K562 (cell line): Measurements from ENCODE around the gene LCE1A. TPM values are rescaled to one million over a fixed set of nuclear protein-coding genes. Genes with fewer than 3 reads are reported as not detected.

Experiments used
- ATAC-seq: fragments of 200-7000 bp; cut with Tn5 transposase; 3 replicates; pipeline ENCODE4 v1.9.1; 2020; ENCODE audit warnings: moderate library complexity
- BruUV-seq: library from RNA; stranded (reverse); fragments of 400-500 nt; replicated peaks from 2 replicates; lab custom pipeline; 2021; lab: Mats Ljungman, UMichigan
- CTCF ChIA-PET: fragments of 300-600 bp; formaldehyde crosslinking; extraction: SDS; loops from one replicate; lab custom pipeline; 2021; ENCODE audit warnings: low intra/inter-chr PET ratio; lab: Yijun Ruan, JAX
- POLR2A ChIA-PET: fragments of 300-600, 350-650 bp; sonication (Branson Sonifier 250); formaldehyde crosslinking; extraction: SDS; loops from one replicate; lab custom pipeline; 2021; ENCODE audit warnings: antibody characterized with exemption, inconsistent platforms; lab: Yijun Ruan, JAX
- DNase-seq, 4 experiments: peaks; one replicate each; pipeline versions ENCODE4 v3.0.0 to v3.0.0-alpha.2; 2011 to 2018; ENCODE audit warnings: low spot score in 3 of 4, mixed read lengths in 3 of 4; ENCODE audit errors: extremely low read depth in 1 of 4
- FAIRE-seq: peaks from 2 replicates; lab custom pipeline; 2011; peaks lifted over from hg19 to GRCh38; lab: Jason Lieb, UNC
- H2AFZ ChIP-seq: 2 replicates; pipeline ENCODE4 v1.6.0; 2011; ENCODE audit warnings: low read depth, low read length, control low read depth, inconsistent platforms
- H3K27ac ChIP-seq: fragments of 200-600 bp; 3 replicates; pipeline ENCODE4 v1.8.0; 2011; ENCODE audit warnings: low read depth, mild to moderate bottlenecking, control low read depth, inconsistent platforms, low read length, moderate library complexity, mixed read lengths; ENCODE audit errors: extremely low read depth
- H3K27me3 ChIP-seq, 2 experiments: fragments of 300-600 bp in 1 of 2; 2 replicates in 1 of 2; 3 replicates in 1 of 2; pipeline versions ENCODE4 v1.6.0 to v1.8.0; 2011; ENCODE audit warnings: inconsistent platforms in 2 of 2, low read length in 2 of 2, mild to moderate bottlenecking in 1 of 2, mixed read lengths in 1 of 2, moderate library complexity in 1 of 2; ENCODE audit not compliant: control insufficient read depth in 2 of 2, insufficient read depth in 2 of 2
- H3K36me3 ChIP-seq: fragments of 300-600 bp; 3 replicates; pipeline ENCODE4 v1.8.0; 2011; ENCODE audit warnings: mild to moderate bottlenecking, low read length, inconsistent platforms; ENCODE audit not compliant: control insufficient read depth, insufficient read depth
- H3K4me1 ChIP-seq, 2 experiments: fragments of 200-600 bp in 1 of 2; replicated peaks in 1 of 2; 2 replicates in 1 of 2; 3 replicates in 1 of 2; pipeline versions ENCODE4 v1.5.1 to v1.8.0; 2011; ENCODE audit warnings: inconsistent platforms in 2 of 2, low read length in 2 of 2, mild to moderate bottlenecking in 1 of 2, mixed read lengths in 1 of 2, moderate library complexity in 1 of 2; ENCODE audit not compliant: control insufficient read depth in 2 of 2, insufficient read depth in 2 of 2
- H3K4me2 ChIP-seq: 2 replicates; pipeline ENCODE4 v1.6.1; 2011; ENCODE audit warnings: low read length, control low read depth, inconsistent platforms, mixed read lengths; ENCODE audit not compliant: insufficient read depth
- H3K4me3 ChIP-seq: fragments of 200-600 bp; sonication (generic), shearing (Covaris generic); 2 replicates; pipeline ENCODE4 v1.5.1; 2016; ENCODE audit warnings: control low read depth, inconsistent platforms
- H3K79me2 ChIP-seq: fragments of 200-600 bp; 3 replicates; pipeline ENCODE4 v1.8.0; 2011; ENCODE audit warnings: low read length, inconsistent platforms; ENCODE audit not compliant: control insufficient read depth, insufficient read depth
- H3K9ac ChIP-seq, 2 experiments: 2 replicates each; pipeline versions ENCODE4 v1.6.0 to v1.6.1; 2011; ENCODE audit warnings: low read depth in 2 of 2, low read length in 2 of 2, control low read depth in 1 of 2, inconsistent platforms in 1 of 2, mild to moderate bottlenecking in 1 of 2, mixed read lengths in 1 of 2; ENCODE audit not compliant: insufficient read depth in 1 of 2
- H3K9me1 ChIP-seq: one replicate; pipeline ENCODE4 v1.6.0; 2011; ENCODE audit warnings: inconsistent platforms, mild to moderate bottlenecking, low read length, moderate library complexity; ENCODE audit not compliant: control insufficient read depth, insufficient read depth
- H3K9me3 ChIP-seq: replicated peaks from 2 replicates; pipeline ENCODE4 v1.5.1; 2011; ENCODE audit warnings: low read depth, low read length, inconsistent platforms; ENCODE audit not compliant: control insufficient read depth, insufficient read depth
- H4K20me1 ChIP-seq: replicated peaks from 2 replicates; pipeline ENCODE4 v1.6.1; 2011; ENCODE audit warnings: low read length, inconsistent platforms, mixed read lengths; ENCODE audit not compliant: control insufficient read depth, insufficient read depth
- BRD9 ChIP-seq: fragments of 450-650 bp; IDR thresholded peaks from 2 replicates; pipeline ENCODE4 v1.6.1; 2018; ENCODE audit warnings: low read depth; ENCODE audit not compliant: partially characterized antibody
- FOXP1 ChIP-seq: sonication (generic); formaldehyde crosslinking; IDR thresholded peaks from 2 replicates; pipeline ENCODE4 v1.8.0; 2022; ENCODE audit warnings: mild to moderate bottlenecking, missing genetic modification reagents
- MECOM ChIP-seq: fragments of 250-450 bp; sonication (Bioruptor Pico); IDR thresholded peaks from 2 replicates; pipeline ENCODE4 v1.8.0; 2022; ENCODE audit warnings: inconsistent platforms
- MTA1 ChIP-seq: fragments of 450-650 bp; IDR thresholded peaks from 2 replicates; pipeline ENCODE4 v1.6.1; 2017; ENCODE audit warnings: borderline replicate concordance
- NFE2L1 ChIP-seq: fragments of 450-650 bp; IDR thresholded peaks from 2 replicates; pipeline ENCODE4 v1.6.1; 2016; ENCODE audit warnings: missing genetic modification characterization, low read depth, mild to moderate bottlenecking, missing compliant biosample characterization, moderate library complexity, borderline replicate concordance
- PHF21A ChIP-seq: fragments of 450-650 bp; IDR thresholded peaks from 2 replicates; pipeline ENCODE4 v1.6.1; 2017; ENCODE audit warnings: low read depth, borderline replicate concordance
- ZBTB7A ChIP-seq: IDR thresholded peaks from 2 replicates; pipeline ENCODE4 v1.6.1; 2011; ENCODE audit warnings: low read depth, mild to moderate bottlenecking, low read length, moderate library complexity, borderline replicate concordance; ENCODE audit not compliant: control insufficient read depth
- ZNF217 ChIP-seq: sonication (generic); formaldehyde crosslinking; IDR thresholded peaks from 2 replicates; pipeline ENCODE4 v1.8.0; 2022; ENCODE audit warnings: mild to moderate bottlenecking, missing genetic modification reagents
- WGBS: fragments of 100-300 bp; shearing (Covaris generic); methylation state at CpG from one replicate; pipeline ENCODE4 v1.1.6; 2016; ENCODE audit warnings: low coverage, mixed read lengths; ENCODE audit not compliant: insufficient coverage; ENCODE audit errors: missing lambda C conversion rate; 5-methylcytosine and 5-hydroxymethylcytosine counted together
- in situ Hi-C: fragments of 300-500 bp; cut with MboI; formaldehyde crosslinking; loops from 4 replicates; pipeline ENCODE4 v1.15.0; 2018; ENCODE audit warnings: inconsistent platforms, mixed read lengths
- intact Hi-C: fragments of 100-400 bp; cut with micrococcal nuclease; formaldehyde crosslinking; loops from 2 replicates; pipeline ENCODE4 v1.14.2; 2022
- polyA plus RNA-seq, 8 experiments: library from polyadenylated mRNA; depleted of rRNA in 4 of 8; stranded (reverse) in 5 of 8; unstranded in 3 of 8; fragments of >200 nt; fragmentation: Nextera tagmentation in 2 of 8; fragmentation: Illumina TruSeq in 1 of 8; extraction: Ambion mirVana in 2 of 8; extraction: Trizol in 1 of 8; gene quantifications; 2 replicates each; pipeline versions ENCODE4 v1.2.1 to v1.2.3, GENCODE V29; 2011 to 2014; ENCODE audit warnings: inconsistent platforms in 1 of 8, missing spikeins in 1 of 8
- total RNA-seq, 7 experiments: library from RNA; depleted of rRNA in 6 of 7; stranded (reverse); fragments of >200 nt in 6 of 7; fragmentation: Illumina TruSeq in 2 of 7; extraction: Trizol in 2 of 7; gene quantifications; 2 replicates each; pipeline versions ENCODE4 v1.2.1 to v1.2.3, GENCODE V29; 2011 to 2021; ENCODE audit warnings: low replicate concordance in 1 of 7
- TF ChIP-seq, protein P1 (sequence below): fragments of 450-650 bp; IDR thresholded peaks from 2 replicates; pipeline ENCODE4 v1.6.1; 2016; ENCODE audit warnings: low read depth
- TF ChIP-seq, protein P2 (sequence below): fragments of 450-650 bp; IDR thresholded peaks from 2 replicates; pipeline ENCODE4 v1.6.1; 2016; ENCODE audit warnings: low read depth, mild to moderate bottlenecking, moderate library complexity

Gene LCE1A
- total and polyA plus RNA-seq, 9 of the 15 experiments (the other 6 are each of a cell fraction or from before 2014, with no cell fraction given), result not detected

- TF ChIP-seq, protein P1, sequence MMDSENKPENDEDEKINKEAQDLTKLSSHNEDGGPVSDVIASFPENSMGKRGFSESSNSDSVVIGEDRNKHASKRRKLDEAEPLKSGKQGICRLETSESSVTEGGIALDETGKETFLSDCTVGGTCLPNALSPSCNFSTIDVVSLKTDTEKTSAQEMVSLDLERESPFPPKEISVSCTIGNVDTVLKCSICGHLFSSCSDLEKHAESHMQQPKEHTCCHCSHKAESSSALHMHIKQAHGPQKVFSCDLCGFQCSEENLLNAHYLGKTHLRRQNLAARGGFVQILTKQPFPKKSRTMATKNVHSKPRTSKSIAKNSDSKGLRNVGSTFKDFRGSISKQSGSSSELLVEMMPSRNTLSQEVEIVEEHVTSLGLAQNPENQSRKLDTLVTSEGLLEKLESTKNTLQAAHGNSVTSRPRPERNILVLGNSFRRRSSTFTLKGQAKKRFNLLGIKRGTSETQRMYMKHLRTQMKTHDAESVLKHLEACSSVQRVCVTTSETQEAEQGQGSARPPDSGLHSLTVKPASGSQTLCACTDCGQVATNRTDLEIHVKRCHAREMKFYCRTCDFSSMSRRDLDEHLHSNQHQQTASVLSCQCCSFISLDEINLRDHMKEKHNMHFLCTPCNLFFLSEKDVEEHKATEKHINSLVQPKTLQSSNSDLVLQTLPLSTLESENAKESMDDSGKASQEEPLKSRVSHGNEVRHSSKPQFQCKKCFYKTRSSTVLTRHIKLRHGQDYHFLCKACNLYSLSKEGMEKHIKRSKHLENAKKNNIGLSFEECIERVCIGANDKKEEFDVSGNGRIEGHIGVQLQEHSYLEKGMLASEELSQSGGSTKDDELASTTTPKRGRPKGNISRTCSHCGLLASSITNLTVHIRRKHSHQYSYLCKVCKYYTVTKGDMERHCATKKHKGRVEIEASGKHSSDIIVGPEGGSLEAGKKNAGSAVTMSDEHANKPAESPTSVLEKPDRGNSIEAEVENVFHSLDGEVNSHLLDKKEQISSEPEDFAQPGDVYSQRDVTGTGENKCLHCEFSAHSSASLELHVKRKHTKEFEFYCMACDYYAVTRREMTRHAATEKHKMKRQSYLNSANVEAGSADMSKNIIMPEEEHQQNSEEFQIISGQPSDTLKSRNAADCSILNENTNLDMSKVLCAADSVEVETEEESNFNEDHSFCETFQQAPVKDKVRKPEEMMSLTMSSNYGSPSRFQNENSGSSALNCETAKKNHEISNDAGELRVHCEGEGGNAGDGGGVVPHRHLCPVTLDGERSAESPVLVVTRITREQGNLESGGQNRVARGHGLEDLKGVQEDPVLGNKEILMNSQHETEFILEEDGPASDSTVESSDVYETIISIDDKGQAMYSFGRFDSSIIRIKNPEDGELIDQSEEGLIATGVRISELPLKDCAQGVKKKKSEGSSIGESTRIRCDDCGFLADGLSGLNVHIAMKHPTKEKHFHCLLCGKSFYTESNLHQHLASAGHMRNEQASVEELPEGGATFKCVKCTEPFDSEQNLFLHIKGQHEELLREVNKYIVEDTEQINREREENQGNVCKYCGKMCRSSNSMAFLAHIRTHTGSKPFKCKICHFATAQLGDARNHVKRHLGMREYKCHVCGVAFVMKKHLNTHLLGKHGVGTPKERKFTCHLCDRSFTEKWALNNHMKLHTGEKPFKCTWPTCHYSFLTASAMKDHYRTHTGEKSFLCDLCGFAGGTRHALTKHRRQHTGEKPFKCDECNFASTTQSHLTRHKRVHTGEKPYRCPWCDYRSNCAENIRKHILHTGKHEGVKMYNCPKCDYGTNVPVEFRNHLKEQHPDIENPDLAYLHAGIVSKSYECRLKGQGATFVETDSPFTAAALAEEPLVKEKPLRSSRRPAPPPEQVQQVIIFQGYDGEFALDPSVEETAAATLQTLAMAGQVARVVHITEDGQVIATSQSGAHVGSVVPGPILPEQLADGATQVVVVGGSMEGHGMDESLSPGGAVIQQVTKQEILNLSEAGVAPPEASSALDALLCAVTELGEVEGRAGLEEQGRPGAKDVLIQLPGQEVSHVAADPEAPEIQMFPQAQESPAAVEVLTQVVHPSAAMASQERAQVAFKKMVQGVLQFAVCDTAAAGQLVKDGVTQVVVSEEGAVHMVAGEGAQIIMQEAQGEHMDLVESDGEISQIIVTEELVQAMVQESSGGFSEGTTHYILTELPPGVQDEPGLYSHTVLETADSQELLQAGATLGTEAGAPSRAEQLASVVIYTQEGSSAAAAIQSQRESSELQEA, result no peak
- TF ChIP-seq PHF21A, result no peak
- TF ChIP-seq BRD9, result no peak
These were observed 32.4 kb downstream of the LCE1A start, which contains the start of gene LCE7A (continued) for GRCh38 chr1:152859696-152860095.

DNA sequence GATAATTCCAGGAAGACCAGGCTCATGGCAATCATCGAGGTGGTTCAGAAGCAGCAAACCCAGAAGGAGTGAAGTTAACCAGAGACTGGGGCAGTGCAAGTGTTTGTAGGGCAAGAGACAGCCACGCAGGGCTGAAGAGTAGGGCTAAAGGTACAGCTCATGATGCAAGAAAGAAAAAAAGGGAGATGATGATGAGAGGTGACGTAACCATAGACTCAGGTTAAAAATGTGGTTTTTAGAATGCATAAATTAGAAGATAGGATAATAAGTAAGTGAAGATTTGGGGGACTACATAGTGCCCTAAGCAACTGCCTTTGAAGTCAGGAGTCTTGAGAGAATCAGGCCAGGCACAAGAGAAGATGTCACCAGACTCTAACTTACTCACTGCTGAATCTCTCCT, 32.9 kb downstream of the LCE1A start:
- TF ChIP-seq, protein P2, sequence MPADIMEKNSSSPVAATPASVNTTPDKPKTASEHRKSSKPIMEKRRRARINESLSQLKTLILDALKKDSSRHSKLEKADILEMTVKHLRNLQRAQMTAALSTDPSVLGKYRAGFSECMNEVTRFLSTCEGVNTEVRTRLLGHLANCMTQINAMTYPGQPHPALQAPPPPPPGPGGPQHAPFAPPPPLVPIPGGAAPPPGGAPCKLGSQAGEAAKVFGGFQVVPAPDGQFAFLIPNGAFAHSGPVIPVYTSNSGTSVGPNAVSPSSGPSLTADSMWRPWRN, result no peak
- TF ChIP-seq MECOM (CRISPR knock-in tag), result no peak
- no peak for TF ChIP-seq ZNF217
- no peak for TF ChIP-seq FOXP1 (CRISPR knock-in tag)
- TF ChIP-seq MTA1, result no peak
- no peak for TF ChIP-seq ZBTB7A
- TF ChIP-seq NFE2L1 (tag), result no peak
- no peak overlapping the region for H3K4me3 ChIP-seq
- no peak overlapping the region for H3K9ac ChIP-seq
- H3K27me3 ChIP-seq, result no peaks in the 10 kb centered on the region
- no peaks in the 10 kb centered on the region for H3K9me1 ChIP-seq
- WGBS, result 0% methylated on average over 3 of the region's 3 CpGs
- no peaks in the 10 kb centered on the region for H3K4me1 ChIP-seq
- POLR2A ChIA-PET, result no interaction called here
- H3K9me3 ChIP-seq, result no peaks in the 10 kb centered on the region
- no peak for ATAC-seq
- no peaks in the 10 kb centered on the region for H3K36me3 ChIP-seq
- H4K20me1 ChIP-seq, result no peaks in the 10 kb centered on the region
- no peak for FAIRE-seq
- no peak overlapping the region for H3K4me2 ChIP-seq
- intact Hi-C loops (no loop called here), in situ Hi-C loops (no loop called here)
- H3K27ac ChIP-seq, result no peak overlapping the region
- BruUV-seq, result no TSS peak
- CTCF ChIA-PET, result no interaction called here
- no peak for DNase-seq
- H3K79me2 ChIP-seq, result no peaks in the 10 kb centered on the region
- no peak overlapping the region for H2AFZ ChIP-seq
